Measurements from ENCODE around the gene CTU2.

CTU2 gene

GRCh38 chr16:88697831-88698615 is 8.3 kb upstream of the CTU2 start:
- no peak for FAIRE-seq

GRCh38 chr16:88698646-88699045 is 7.7 kb upstream of the CTU2 start:
- no peak for FAIRE-seq

GRCh38 chr16:88699180-88699579 is 7.1 kb upstream of the CTU2 start:
- FAIRE-seq = no peak

- FAIRE-seq = no peak
These were observed 6.0 kb upstream of the CTU2 start for GRCh38 chr16:88700322-88700635.

DNA sequence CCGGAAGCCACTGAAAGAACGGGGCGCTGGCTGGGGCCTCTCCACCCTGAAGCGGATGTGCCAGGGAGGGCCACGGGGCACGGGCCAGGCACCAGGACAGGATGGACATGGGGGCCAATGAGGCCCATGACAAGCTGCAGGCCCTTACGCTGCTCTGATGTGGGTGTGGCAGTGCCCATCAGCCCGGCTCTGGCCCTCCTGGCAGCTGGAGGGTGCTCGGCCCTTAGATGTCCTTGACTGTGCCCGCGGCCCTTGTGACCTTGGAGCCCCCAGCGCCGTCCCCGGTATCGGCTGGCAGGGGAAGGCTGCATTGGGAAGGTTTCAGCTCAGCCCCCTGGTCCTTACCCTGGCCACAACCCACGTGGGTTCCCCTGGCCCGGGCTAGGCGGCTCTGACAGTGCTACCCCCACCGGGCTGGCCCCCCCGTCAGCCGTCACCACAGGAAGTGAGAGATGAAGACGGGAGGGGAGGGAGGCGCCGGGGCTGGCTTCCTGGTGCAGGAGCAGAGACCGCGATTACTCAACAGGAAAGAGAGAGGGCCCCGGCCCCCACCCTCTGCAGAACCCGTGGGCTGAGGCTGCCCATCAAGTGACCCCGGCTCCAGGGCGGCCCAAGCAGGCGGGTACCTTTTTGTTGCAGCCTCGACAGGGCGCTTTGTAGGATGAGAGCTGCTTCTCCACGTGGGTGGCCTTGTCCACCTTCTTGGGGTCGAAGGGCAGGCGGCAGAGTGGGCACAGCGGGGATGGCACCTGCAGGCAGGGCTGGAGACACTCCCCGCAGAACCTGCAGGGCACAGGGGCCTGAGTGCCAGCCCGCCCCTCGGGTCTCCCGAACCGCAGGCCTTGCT is 5.4 kb upstream of the CTU2 start:
- FAIRE-seq = no peak

GRCh38 chr16:88701581-88702370 is 4.5 kb upstream of the CTU2 start:
- no peak for FAIRE-seq

DNA sequence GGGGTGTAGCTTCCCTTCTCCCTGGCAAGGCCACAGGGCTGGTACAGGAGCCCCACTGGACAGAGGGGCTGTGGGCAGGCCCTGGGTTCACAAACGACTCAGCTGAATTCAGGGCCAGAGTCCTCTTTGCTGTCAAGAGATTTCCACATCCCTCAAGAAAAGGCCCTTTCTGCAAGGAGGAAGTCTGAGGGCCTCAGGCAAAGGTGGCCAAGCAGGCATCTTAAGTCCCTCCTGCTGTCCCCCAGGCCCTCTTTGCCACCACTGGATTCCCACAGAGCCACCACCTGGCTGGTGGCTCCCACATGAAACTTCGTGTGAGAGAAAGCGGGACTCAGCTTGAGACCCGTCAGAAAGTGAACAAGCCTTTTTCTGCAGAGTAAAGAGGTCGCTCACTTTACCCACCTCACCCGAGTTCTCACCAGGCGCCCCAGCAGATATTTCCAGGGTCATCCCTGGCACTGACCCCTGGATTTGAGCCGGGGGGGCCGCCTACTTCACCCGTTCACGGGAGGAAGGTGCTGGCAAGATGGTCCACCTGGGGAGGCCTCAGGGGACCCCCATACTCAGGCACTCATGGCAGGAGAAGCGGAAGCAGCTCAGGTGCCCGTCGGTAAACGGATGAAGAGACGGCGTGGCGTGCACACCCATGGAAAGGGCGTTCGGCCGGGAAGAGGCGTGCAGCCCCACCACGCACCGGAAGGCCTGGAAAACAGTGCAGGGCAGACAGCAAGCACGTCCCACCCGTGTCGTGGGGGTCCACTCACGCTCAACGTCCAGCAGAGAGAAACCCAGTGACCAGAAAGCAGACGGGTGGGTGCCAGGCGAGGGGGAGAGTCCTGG is 3.7 kb upstream of the CTU2 start:
- FAIRE-seq = no peak

- no peak for FAIRE-seq
These were observed 2.6 kb upstream of the CTU2 start for GRCh38 chr16:88703486-88704309.

DNA sequence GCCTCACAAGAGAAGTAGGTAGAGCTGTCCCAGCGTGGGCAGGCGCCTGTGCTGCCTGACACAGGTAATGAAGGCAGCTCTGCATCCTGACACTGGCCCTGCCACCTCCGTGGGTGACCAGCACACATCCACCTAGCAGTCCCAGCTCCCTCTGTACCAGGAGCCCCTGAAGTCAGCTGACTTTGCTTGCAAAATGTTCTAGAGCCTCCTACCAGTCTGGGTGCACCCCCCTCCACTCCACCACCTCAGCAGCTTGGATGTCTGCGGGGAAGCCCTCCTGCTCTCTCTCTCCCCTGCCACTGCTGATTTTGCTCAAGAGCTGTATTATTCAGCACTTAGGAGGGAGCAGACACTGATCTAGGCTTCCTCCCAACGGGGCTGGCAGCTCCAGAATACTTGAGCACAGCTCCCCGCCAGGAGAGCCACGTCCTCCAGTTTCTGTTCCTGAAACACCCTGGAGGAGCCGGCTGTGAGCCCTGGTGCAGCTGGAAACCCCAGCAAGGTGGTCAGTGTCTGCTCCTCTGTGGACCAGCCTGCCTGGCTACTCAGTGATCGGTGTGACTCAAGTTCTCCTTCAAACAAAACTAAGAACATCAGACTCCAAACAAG is 1.1 kb upstream of the CTU2 start:
- FAIRE-seq = no peak

- FAIRE-seq = no peak
These were observed 488 bp upstream of the CTU2 start for GRCh38 chr16:88705801-88706228.

DNA sequence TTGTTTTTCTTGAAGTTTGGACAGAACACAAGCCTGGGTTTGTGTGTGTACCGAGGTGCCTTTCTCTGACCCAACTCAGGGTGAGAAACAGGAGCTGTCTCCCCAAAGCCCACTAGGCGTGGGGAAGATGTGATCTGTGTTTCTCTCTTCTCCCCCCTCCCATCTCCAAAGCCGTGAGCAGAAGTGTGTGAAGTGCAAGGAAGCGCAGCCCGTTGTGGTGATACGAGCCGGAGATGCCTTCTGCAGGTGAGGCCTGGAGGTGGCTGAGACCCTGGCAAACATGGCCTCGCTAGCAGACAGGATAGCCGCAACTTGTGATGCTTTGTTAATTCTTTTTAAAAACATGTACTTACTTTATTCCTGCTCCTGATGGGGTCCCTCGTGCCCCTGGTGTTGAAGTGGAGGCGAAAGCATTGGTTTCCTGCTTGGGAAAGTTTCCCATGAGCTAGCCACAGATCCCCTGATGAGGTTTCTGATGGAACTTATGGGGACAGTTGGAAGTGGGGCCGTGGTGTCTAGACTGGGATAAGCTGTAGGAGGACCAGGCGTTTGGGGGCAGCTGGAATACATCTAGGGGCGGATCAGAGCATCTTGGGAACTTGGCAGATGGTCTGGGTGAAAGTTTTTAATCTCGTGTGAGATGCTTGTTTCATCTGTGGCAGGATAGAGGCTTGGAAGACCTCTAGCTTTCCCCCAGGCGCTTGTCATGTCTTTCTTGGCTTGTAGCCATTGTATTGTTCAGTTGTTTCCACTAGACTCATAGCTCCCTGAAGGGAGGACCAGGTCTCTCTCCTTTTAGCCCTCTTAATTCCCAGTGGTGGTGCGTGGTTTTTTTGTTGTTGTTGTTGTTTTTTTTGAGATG is 893 bp downstream of the CTU2 start:
- no peak for FAIRE-seq

DNA sequence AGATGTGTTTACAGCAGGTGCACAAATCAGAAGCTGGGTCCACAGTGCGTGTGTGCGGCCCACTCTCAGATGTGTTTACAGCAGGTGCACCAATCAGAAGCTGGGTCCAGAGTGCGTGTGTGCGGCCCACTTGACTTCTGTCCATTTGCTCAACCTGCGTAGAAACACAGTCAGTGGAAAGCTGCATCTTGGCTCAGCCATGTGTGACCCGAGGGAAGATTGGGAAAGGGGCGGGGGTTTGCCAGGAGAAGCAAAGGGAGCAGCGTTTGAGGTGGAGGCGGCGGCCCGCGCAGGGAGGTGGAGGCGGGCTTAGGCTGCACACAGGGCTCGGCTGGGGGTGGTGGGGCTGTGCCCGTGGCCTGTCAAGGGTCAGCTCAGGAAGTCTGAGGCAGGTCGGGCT is 4.3 kb downstream of the CTU2 start:
- no peak for FAIRE-seq

- FAIRE-seq = no peak
These were observed 5.5 kb downstream of the CTU2 start for GRCh38 chr16:88711750-88712340.

- FAIRE-seq = no peak
These were observed 6.2 kb downstream of the CTU2 start for GRCh38 chr16:88712362-88712979.

DNA sequence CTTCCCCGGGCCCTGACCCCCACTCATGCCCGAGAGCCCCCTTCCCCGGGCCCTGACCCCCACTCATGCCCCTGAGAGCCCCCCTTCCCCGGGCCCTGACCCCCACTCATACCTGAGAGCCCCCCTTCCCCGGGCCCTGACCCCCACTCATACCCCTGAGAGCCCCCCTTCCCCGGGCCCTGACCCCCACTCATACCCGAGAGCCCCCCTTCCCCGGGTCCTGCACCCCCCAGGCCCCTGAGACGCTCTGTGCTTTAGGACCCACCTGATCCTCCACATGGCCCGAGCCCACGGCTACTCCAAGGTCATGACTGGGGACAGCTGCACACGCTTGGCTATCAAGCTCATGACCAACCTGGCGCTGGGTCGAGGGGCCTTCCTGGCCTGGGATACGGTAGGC is 6.8 kb downstream of the CTU2 start:
- no peak for FAIRE-seq

DNA sequence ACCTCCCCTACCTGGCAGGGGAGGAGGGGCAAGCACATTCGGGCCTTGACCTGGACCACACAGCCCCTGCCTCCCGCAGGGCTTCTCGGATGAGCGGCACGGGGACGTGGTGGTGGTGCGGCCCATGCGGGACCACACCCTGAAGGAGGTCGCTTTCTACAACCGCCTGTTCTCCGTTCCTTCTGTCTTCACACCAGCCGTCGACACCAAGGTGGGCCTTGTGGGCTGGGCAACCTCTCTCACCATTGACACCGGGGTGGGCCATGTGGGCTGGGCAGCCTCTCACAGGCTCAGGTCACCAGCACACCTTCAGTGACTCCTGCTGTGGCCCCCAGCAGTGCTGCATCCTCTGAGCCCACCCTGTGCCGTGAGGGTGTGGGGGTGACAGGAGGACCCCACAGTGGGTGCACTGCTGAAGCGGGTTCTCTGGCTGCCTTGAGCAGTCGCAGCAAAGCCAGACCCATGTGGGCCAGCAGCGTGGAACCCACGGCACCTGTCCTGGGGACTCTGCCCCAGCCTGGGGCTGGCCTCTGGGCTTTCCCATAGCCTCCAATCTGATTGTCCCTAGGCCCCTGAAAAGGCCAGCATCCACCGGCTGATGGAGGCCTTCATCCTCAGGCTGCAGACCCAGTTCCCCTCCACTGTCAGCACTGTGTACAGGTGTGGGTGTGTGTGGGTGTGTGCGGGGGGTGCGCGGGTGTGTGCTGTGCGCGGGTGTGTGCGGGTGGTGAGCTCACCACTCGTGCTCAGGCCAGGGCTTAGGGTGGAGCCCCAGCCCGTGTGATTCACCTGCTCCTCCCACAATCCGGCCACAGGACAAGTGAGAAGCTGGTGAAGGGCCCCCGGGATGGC is 7.5 kb downstream of the CTU2 start:
- FAIRE-seq = no peak

- FAIRE-seq = no peak
These were observed 8.4 kb downstream of the CTU2 start for GRCh38 chr16:88714420-88715302.

Data from endometrium (tissue), 2 donors.